HepG2 (cell line): Measurements from ENCODE around the gene MAPK11. TPM values are rescaled to one million over a fixed set of nuclear protein-coding genes. Genes with fewer than 3 reads are reported as not detected.

Source experiments
- ATAC-seq: fragments of 200-7000 bp; cut with Tn5 transposase; 3 replicates; pipeline ENCODE4 v1.9.1; 2020; ENCODE audit warnings: mild to moderate bottlenecking, moderate library complexity
- BruUV-seq: library from RNA; stranded (reverse); fragments of 400-500 nt; replicated peaks from 2 replicates; lab custom pipeline; 2021; lab: Mats Ljungman, UMichigan
- CTCF ChIA-PET: fragments of 300-600 bp; formaldehyde crosslinking; extraction: SDS; loops from one replicate; lab custom pipeline; 2021; ENCODE audit warnings: low total read pairs, inconsistent platforms, low intra/inter-chr PET ratio; lab: Yijun Ruan, JAX
- POLR2A ChIA-PET: fragments of 350-600 bp; sonication (Branson Sonifier 250); formaldehyde crosslinking; loops from one replicate; lab custom pipeline; 2020; ENCODE audit warnings: antibody characterized with exemption, inconsistent platforms; lab: Yijun Ruan, JAX
- DNase-seq: peaks from one replicate; pipeline ENCODE4 v3.0.0-alpha.2; 2015; ENCODE audit warnings: low spot score
- FAIRE-seq: peaks from 3 replicates; lab custom pipeline; 2011; peaks lifted over from hg19 to GRCh38; lab: Jason Lieb, UNC
- H2AFZ ChIP-seq: one replicate; pipeline ENCODE4 v1.6.1; 2011; ENCODE audit warnings: low read length, inconsistent platforms
- H3K27ac ChIP-seq: fragments of 300-600 bp; 3 replicates; pipeline ENCODE4 v1.8.0; 2011; ENCODE audit warnings: mixed run types, mild to moderate bottlenecking, mixed read lengths, low read length, inconsistent platforms; ENCODE audit not compliant: insufficient read depth; ENCODE audit errors: extremely low read length
- H3K27me3 ChIP-seq, 2 experiments: fragments of 200-600 bp in 1 of 2; 2 replicates in 1 of 2; 3 replicates in 1 of 2; pipeline versions ENCODE4 v1.6.0 to v1.8.0; 2011; ENCODE audit warnings: low read length in 2 of 2, mild to moderate bottlenecking in 2 of 2, moderate library complexity in 2 of 2, inconsistent platforms in 1 of 2; ENCODE audit not compliant: insufficient read depth in 2 of 2, control insufficient read depth in 1 of 2
- H3K36me3 ChIP-seq, 2 experiments: fragments of 200-600 bp in 1 of 2; replicated peaks in 1 of 2; 2 replicates in 1 of 2; 3 replicates in 1 of 2; pipeline versions ENCODE4 v1.5.1 to v1.8.0; 2011; ENCODE audit warnings: low read length in 2 of 2, inconsistent platforms in 1 of 2; ENCODE audit not compliant: insufficient read depth in 2 of 2, control insufficient read depth in 1 of 2
- H3K4me1 ChIP-seq: 2 replicates; pipeline ENCODE4 v1.5.1; 2012; ENCODE audit warnings: low read length, inconsistent platforms; ENCODE audit not compliant: insufficient read depth
- H3K4me2 ChIP-seq: 2 replicates; pipeline ENCODE4 v1.6.0; 2011; ENCODE audit warnings: low read depth, low read length, inconsistent platforms
- H3K4me3 ChIP-seq, 3 experiments: fragments of 200-600 bp in 1 of 3; sonication (generic), shearing (Covaris generic) in 1 of 3; replicated peaks in 1 of 3; 2 replicates each; pipeline ENCODE4 v1.5.1; 2011 to 2016; ENCODE audit warnings: low read length in 3 of 3, inconsistent platforms in 2 of 3, low read depth in 2 of 3, mild to moderate bottlenecking in 2 of 3, control low read depth in 1 of 3, mixed read lengths in 1 of 3; ENCODE audit not compliant: insufficient read depth in 1 of 3
- H3K79me2 ChIP-seq: one replicate; pipeline ENCODE4 v1.6.1; 2011; ENCODE audit warnings: low read length, inconsistent platforms; ENCODE audit not compliant: insufficient read depth
- H3K9ac ChIP-seq: 2 replicates; pipeline ENCODE4 v1.6.0; 2011; ENCODE audit warnings: mild to moderate bottlenecking, low read depth, low read length, inconsistent platforms; ENCODE audit not compliant: insufficient read depth
- H3K9me3 ChIP-seq: 2 replicates; pipeline ENCODE4 v1.5.1; 2012; ENCODE audit warnings: mild to moderate bottlenecking, low read length
- H4K20me1 ChIP-seq: 2 replicates; pipeline ENCODE4 v1.6.0; 2011; ENCODE audit warnings: inconsistent platforms, mild to moderate bottlenecking, low read length, moderate library complexity; ENCODE audit not compliant: insufficient read depth
- AKAP8 ChIP-seq: sonication (generic); formaldehyde crosslinking; IDR thresholded peaks from 2 replicates; pipeline ENCODE4 v1.5.1; 2020; ENCODE audit warnings: mild to moderate bottlenecking, missing genetic modification reagents
- CBX1 ChIP-seq: IDR thresholded peaks from one replicate; pipeline ENCODE4 v1.6.1; 2016; ENCODE audit warnings: antibody characterized with exemption, low read depth
- ERF ChIP-seq: IDR thresholded peaks from 2 replicates; pipeline ENCODE4 v1.6.1; 2018; ENCODE audit warnings: missing biosample characterization, missing genetic modification reagents
- FOXO1 ChIP-seq: sonication (generic); formaldehyde crosslinking; IDR thresholded peaks from 2 replicates; pipeline ENCODE4 v1.4.0; 2020; ENCODE audit warnings: missing genetic modification reagents
- HOXA5 ChIP-seq: sonication (generic); formaldehyde crosslinking; IDR thresholded peaks from 2 replicates; pipeline ENCODE4 v1.4.0; 2020; ENCODE audit warnings: missing genetic modification reagents
- IKZF1 ChIP-seq: fragments of 450-650 bp; IDR thresholded peaks from 2 replicates; pipeline ENCODE4 v1.7.1; 2016
- KLF11 ChIP-seq: IDR thresholded peaks from 2 replicates; pipeline ENCODE4 v1.6.1; 2016; ENCODE audit warnings: missing compliant biosample characterization
- RFX1 ChIP-seq: fragments of 450-650 bp; IDR thresholded peaks from 2 replicates; pipeline ENCODE4 v1.6.1; 2017
- TAF1 ChIP-seq: sonication (generic); formaldehyde crosslinking; IDR thresholded peaks from 2 replicates; pipeline ENCODE4 v1.4.0; 2020; ENCODE audit warnings: missing genetic modification reagents
- ZFX ChIP-seq: sonication (generic); formaldehyde crosslinking; IDR thresholded peaks from 2 replicates; pipeline ENCODE4 v1.4.0; 2020; ENCODE audit warnings: mild to moderate bottlenecking, low read depth, missing genetic modification reagents, moderate library complexity
- ZSCAN31 ChIP-seq: sonication (generic); formaldehyde crosslinking; IDR thresholded peaks from 2 replicates; pipeline ENCODE4 v1.5.0; 2020; ENCODE audit warnings: low read depth, mild to moderate bottlenecking, missing genetic modification reagents
- WGBS: methylation state at CpG from one replicate; pipeline ENCODE4 v1.1.6; 2017; ENCODE audit warnings: low lambda C conversion rate; 5-methylcytosine and 5-hydroxymethylcytosine counted together
- in situ Hi-C: cut with HindIII; loops from 2 replicates; pipeline ENCODE4 v1.10.0; 2017; ENCODE audit warnings: low pct_unique_long_range_greater_than_20kb; ENCODE audit not compliant: extremely low pct_ligation_motif_present
- intact Hi-C: fragments of 100-400 bp; cut with micrococcal nuclease; formaldehyde crosslinking; loops from one replicate; pipeline ENCODE4 v1.10.0; 2022; ENCODE audit not compliant: unreplicated experiment
- polyA plus RNA-seq, 8 experiments: library from polyadenylated mRNA; depleted of rRNA in 3 of 8; stranded (reverse) in 7 of 8; unstranded in 1 of 8; fragments of >200 nt; fragmentation: Illumina TruSeq in 4 of 8; extraction: Trizol in 4 of 8; gene quantifications; 2 replicates each; pipeline versions ENCODE4 v1.2.1 to v1.2.3, GENCODE V29; 2011 to 2016; ENCODE audit warnings: low read depth in 4 of 8, missing spikeins in 1 of 8, mixed read lengths in 1 of 8; ENCODE audit not compliant: insufficient read depth in 1 of 8
- total RNA-seq, 5 experiments: library from RNA; depleted of rRNA; stranded (reverse); fragments of >200 nt; fragmentation: Illumina TruSeq; extraction: Trizol; gene quantifications; 2 replicates each; pipeline ENCODE4 v1.2.3, GENCODE V29; 2016; ENCODE audit warnings: low read depth in 1 of 5

MAPK11 gene
- total and polyA plus RNA-seq, 2 of the 13 experiments (the other 11 are each of a cell fraction or from before 2014, with no cell fraction given) = 0.15 to 0.17 TPM

DNA sequence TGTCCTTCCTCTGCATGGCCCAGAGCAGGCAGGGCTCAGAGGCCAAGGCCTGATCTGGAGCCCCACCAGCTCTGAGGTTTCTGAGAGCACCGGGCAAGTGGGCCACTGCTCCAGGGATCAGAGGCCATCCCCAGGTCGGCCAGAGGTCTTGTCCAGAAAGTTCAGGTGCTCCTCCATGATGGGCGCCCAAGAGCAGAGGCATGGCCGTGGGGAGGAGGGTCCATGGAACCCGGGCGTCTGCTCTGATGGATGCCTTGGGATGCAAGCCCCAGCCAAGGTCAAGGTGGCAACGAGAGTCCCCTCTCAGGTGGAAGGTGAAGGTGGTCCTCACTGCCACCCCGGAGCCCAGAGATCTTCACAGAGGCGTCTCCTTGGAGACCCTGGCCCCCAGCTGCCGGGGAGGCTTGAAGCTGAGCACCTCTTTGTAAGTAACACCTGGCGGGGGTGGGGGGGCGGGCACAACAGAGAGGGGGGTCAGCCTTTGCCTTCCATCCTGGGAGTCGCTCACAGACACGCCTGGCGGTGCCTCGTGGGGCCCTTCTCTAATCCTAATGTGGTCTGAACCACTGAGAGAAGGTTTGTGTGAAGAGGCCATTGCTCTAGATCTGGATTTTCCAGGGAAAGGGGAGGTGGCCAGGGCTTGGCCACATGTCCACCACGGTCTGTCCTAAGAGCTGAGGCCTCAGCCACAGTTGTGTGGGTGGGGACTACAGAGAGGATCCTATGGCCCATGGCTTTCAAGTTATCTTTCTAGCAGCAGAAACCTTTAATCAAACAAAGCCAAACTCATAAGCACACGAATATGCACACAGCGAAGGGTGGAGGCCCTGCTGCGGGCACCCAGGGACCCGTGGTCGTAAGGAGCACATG is 16.9 kb downstream of the MAPK11 start:
- no TSS peak for BruUV-seq
- Histone ChIP-seq H3K4me1 (peaks cover 40% of the 10 kb centered on the region), H3K4me3 (no peak overlapping the region), H3K4me2 (no peak overlapping the region), H3K79me2 (peaks cover 3% of the 10 kb centered on the region), H3K9ac (no peak overlapping the region), H3K36me3 (peaks cover 3% of the 10 kb centered on the region in 2 experiments; a peak in 1 of 5 replicates), H3K9me3 (no peaks in the 10 kb centered on the region), H3K27me3 (no peaks in the 10 kb centered on the region), H2AFZ (no peak overlapping the region), H4K20me1 (no peaks in the 10 kb centered on the region), H3K27ac (no peak overlapping the region)
- DNase-seq (no peak), ATAC-seq (no peak), FAIRE-seq (no peak)
- intact Hi-C loops = no loop called here
- in situ Hi-C loops = no loop called here
- ChIA-PET POLR2A (interaction anchor here (0.6 to 1.5 kb wide), 7 partner anchors 8 to 178 kb away, joined by 3 to 5 read pairs (median 3); partner anchors contain the start of genes MAPK12 and TUBGCP6), CTCF (interaction anchor here (2.0 kb wide), 1 partner anchor 89 kb away, joined by 11 read pairs; the partner anchor contains the start of gene PPP6R2)
- WGBS = 87% methylated on average over 10 of the region's 22 CpGs
- no peak for TF ChIP-seq FOXO1 (CRISPR knock-in tag)
- TF ChIP-seq CBX1 = no peak
- TF ChIP-seq ZSCAN31 (CRISPR knock-in tag) = no peak
- TF ChIP-seq IKZF1 = no peak
- no peak for TF ChIP-seq HOXA5 (CRISPR knock-in tag)
- no peak for TF ChIP-seq ERF (CRISPR knock-in tag)
- no peak for TF ChIP-seq TAF1 (CRISPR knock-in tag)
- TF ChIP-seq RFX1 = no peak
- no peak for TF ChIP-seq ZFX (CRISPR knock-in tag)
- no peak for TF ChIP-seq AKAP8 (CRISPR knock-in tag)
- no peak for TF ChIP-seq KLF11 (CRISPR knock-in tag)
